Mesendoderm (in vitro differentiated cells): ENCODE data around the gene KAZN. TPM values are rescaled to one million over a fixed set of nuclear protein-coding genes. Genes with fewer than 3 reads are reported as not detected.

Source experiments
- DNase-seq: peaks from one replicate; pipeline ENCODE4 v3.0.0; 2013
- H2AK5ac ChIP-seq: 2 replicates; pipeline ENCODE4 v1.6.1; 2013; ENCODE audit warnings: low read length, inconsistent platforms
- H2BK120ac ChIP-seq: 2 replicates; pipeline ENCODE4 v1.6.1; 2013; ENCODE audit warnings: low read depth, mild to moderate bottlenecking, low read length, moderate library complexity, mixed read lengths
- H2BK15ac ChIP-seq: replicated peaks from 2 replicates; pipeline ENCODE4 v1.6.1; 2013; ENCODE audit warnings: low read depth, mild to moderate bottlenecking, moderate library complexity
- H2BK5ac ChIP-seq: 2 replicates; pipeline ENCODE4 v1.6.1; 2013; ENCODE audit warnings: low read length, inconsistent platforms
- H3K18ac ChIP-seq: 2 replicates; pipeline ENCODE4 v1.6.1; 2013; ENCODE audit warnings: mild to moderate bottlenecking, low read length, mixed read lengths
- H3K23ac ChIP-seq: one replicate; pipeline ENCODE4 v1.6.1; 2013; ENCODE audit warnings: low read length
- H3K27ac ChIP-seq: 2 replicates; pipeline ENCODE4 v1.5.1; 2013; ENCODE audit warnings: low read depth, mild to moderate bottlenecking, inconsistent platforms, low read length, moderate library complexity
- H3K27me3 ChIP-seq: 2 replicates; pipeline ENCODE4 v1.6.1; 2013; ENCODE audit warnings: low read length, control low read depth, mild to moderate bottlenecking, inconsistent platforms; ENCODE audit not compliant: insufficient read depth, poor library complexity
- H3K36me3 ChIP-seq: 2 replicates; pipeline ENCODE4 v1.6.1; 2013; ENCODE audit warnings: low read length, inconsistent platforms; ENCODE audit not compliant: control insufficient read depth, insufficient read depth
- H3K4ac ChIP-seq: one replicate; pipeline ENCODE4 v1.6.1; 2013; ENCODE audit warnings: low read depth, mild to moderate bottlenecking, low read length, moderate library complexity
- H3K4me1 ChIP-seq: 2 replicates; pipeline ENCODE4 v1.6.1; 2013; ENCODE audit warnings: low read depth, low read length, inconsistent platforms; ENCODE audit not compliant: control insufficient read depth
- H3K4me2 ChIP-seq: 2 replicates; pipeline ENCODE4 v1.6.1; 2013; ENCODE audit warnings: low read length
- H3K4me3 ChIP-seq: 2 replicates; pipeline ENCODE4 v1.5.1; 2013; ENCODE audit warnings: mild to moderate bottlenecking, low read length
- H3K56ac ChIP-seq: one replicate; pipeline ENCODE4 v1.6.1; 2013; ENCODE audit warnings: low read length
- H3K79me1 ChIP-seq: 2 replicates; pipeline ENCODE4 v1.6.1; 2013; ENCODE audit warnings: low read length, inconsistent platforms
- H3K79me2 ChIP-seq: 2 replicates; pipeline ENCODE4 v1.6.1; 2013; ENCODE audit warnings: mild to moderate bottlenecking, low read length; ENCODE audit not compliant: control insufficient read depth, insufficient read depth
- H3K9ac ChIP-seq: 2 replicates; pipeline ENCODE4 v1.6.1; 2013; ENCODE audit warnings: low read length, inconsistent platforms
- H4K5ac ChIP-seq: one replicate; pipeline ENCODE4 v1.6.1; 2013; ENCODE audit warnings: low read length
- H4K8ac ChIP-seq: one replicate; pipeline ENCODE4 v1.6.1; 2013; ENCODE audit warnings: low read depth, mild to moderate bottlenecking, control low read depth, low read length, moderate library complexity
- WGBS: extraction: QIAGEN DNeasy Blood & Tissue Kit; methylation state at CpG from one replicate; pipeline ENCODE4 v1.1.7; 2013; ENCODE audit warnings: low lambda C conversion rate, missing lambda C conversion rate; ENCODE audit not compliant: insufficient coverage; ENCODE audit errors: extremely low coverage; 5-methylcytosine and 5-hydroxymethylcytosine counted together
- polyA plus RNA-seq, 2 experiments: library from polyadenylated mRNA; stranded (reverse); fragments of 200-250 nt; gene quantifications; one replicate each; pipeline ENCODE4 v1.2.3, GENCODE V29; 2013

KAZN gene
- 10.8 TPM for polyA plus RNA-seq (2013, experiment 1 of 2)
- 10.6 TPM for polyA plus RNA-seq (2013, experiment 2 of 2)

- DNase-seq = peak; percentile 87
- H3K56ac ChIP-seq = peak within 1 kb of the TSS; percentile 92
These were observed at the start of gene KAZN for GRCh38 chr1:14598498-14599182. TSS of gene KAZN (plus strand) at chr1:14598685.

GRCh38 chr1:14549897-14550620 is 48.4 kb upstream of the KAZN start:
- H2BK5ac ChIP-seq = no peak overlapping the region
- H3K4ac ChIP-seq = no peak overlapping the region
- no peak overlapping the region for H2BK15ac ChIP-seq
- H3K79me2 ChIP-seq = no peaks in the 10 kb centered on the region
- no peak overlapping the region for H3K9ac ChIP-seq
- no peak for DNase-seq
- H3K27me3 ChIP-seq = no peaks in the 10 kb centered on the region
- H3K27ac ChIP-seq = no peak overlapping the region
- no CpG with 5 or more reads among the region's 3 CpGs for WGBS
- no peaks in the 10 kb centered on the region for H3K4me1 ChIP-seq
- no peaks in the 10 kb centered on the region for H3K79me1 ChIP-seq
- H3K23ac ChIP-seq = no peak overlapping the region
- no peak overlapping the region for H2BK120ac ChIP-seq
- no peak overlapping the region for H4K8ac ChIP-seq
- no peaks in the 10 kb centered on the region for H3K36me3 ChIP-seq
- H2AK5ac ChIP-seq = no peak overlapping the region
- no peak overlapping the region for H3K18ac ChIP-seq
- no peak overlapping the region for H3K4me3 ChIP-seq
- no peak overlapping the region for H4K5ac ChIP-seq
- H3K4me2 ChIP-seq = no peak overlapping the region
- H3K56ac ChIP-seq = no peak overlapping the region

More at GRCh38 chr1:14598498-14599182, at the start of gene KAZN:
- Histone ChIP-seq H4K8ac (no peak within 1 kb of the TSS), H3K4ac (peak within 1 kb of the TSS; percentile 89), H2BK120ac (peak within 1 kb of the TSS; percentile 73), H3K79me1 (no peaks in the 10 kb centered on the region), H3K27ac (peak within 1 kb of the TSS; percentile 79), H4K5ac (peak within 1 kb of the TSS; percentile 13), H2BK15ac (peak within 1 kb of the TSS; percentile 7), H3K18ac (peak within 1 kb of the TSS; percentile 96), H3K79me2 (peaks cover 19% of the 10 kb centered on the region), H3K4me2 (peak within 1 kb of the TSS; percentile 86), H3K4me3 (peak within 1 kb of the TSS; percentile 65), H3K36me3 (no peaks in the 10 kb centered on the region), H3K4me1 (peaks cover 24% of the 10 kb centered on the region), H2BK5ac (peak within 1 kb of the TSS; percentile 62), H3K23ac (peak within 1 kb of the TSS; percentile 76), H3K9ac (peak within 1 kb of the TSS; percentile 82), H3K27me3 (no peaks in the 10 kb centered on the region), H2AK5ac (no peak within 1 kb of the TSS)
- WGBS = no CpG with 5 or more reads among the region's 81 CpGs

GRCh38 chr1:14551386-14551785 is 47.1 kb upstream of the KAZN start:
- Histone ChIP-seq H3K79me2 (no peaks in the 10 kb centered on the region), H3K56ac (no peak overlapping the region), H2AK5ac (no peak overlapping the region), H3K79me1 (no peaks in the 10 kb centered on the region), H4K8ac (no peak overlapping the region), H3K4me2 (no peak overlapping the region), H3K18ac (no peak overlapping the region), H3K4me3 (no peak overlapping the region), H3K9ac (no peak overlapping the region), H2BK15ac (no peak overlapping the region), H2BK120ac (no peak overlapping the region), H3K4ac (no peak overlapping the region), H2BK5ac (no peak overlapping the region), H3K27me3 (no peaks in the 10 kb centered on the region), H3K36me3 (no peaks in the 10 kb centered on the region), H3K4me1 (no peaks in the 10 kb centered on the region), H4K5ac (no peak overlapping the region), H3K23ac (no peak overlapping the region), H3K27ac (no peak overlapping the region)
- no CpG with 5 or more reads among the region's 8 CpGs for WGBS
- no peak for DNase-seq

GRCh38 chr1:14552246-14552965 is 46.1 kb upstream of the KAZN start:
- Histone ChIP-seq H3K79me2 (no peaks in the 10 kb centered on the region), H3K4me3 (no peak overlapping the region), H3K36me3 (no peaks in the 10 kb centered on the region), H3K4me2 (no peak overlapping the region), H3K9ac (no peak overlapping the region), H3K27ac (no peak overlapping the region), H3K27me3 (no peaks in the 10 kb centered on the region), H2BK15ac (no peak overlapping the region), H3K4ac (no peak overlapping the region), H4K5ac (no peak overlapping the region), H3K56ac (no peak overlapping the region), H3K18ac (no peak overlapping the region), H3K23ac (no peak overlapping the region), H2AK5ac (no peak overlapping the region), H3K4me1 (no peaks in the 10 kb centered on the region), H2BK120ac (no peak overlapping the region), H2BK5ac (no peak overlapping the region), H4K8ac (no peak overlapping the region), H3K79me1 (no peaks in the 10 kb centered on the region)
- no peak for DNase-seq
- WGBS = no CpG with 5 or more reads among the region's 11 CpGs

GRCh38 chr1:14553711-14554110 is 44.8 kb upstream of the KAZN start:
- H2AK5ac ChIP-seq = no peak overlapping the region
- no peaks in the 10 kb centered on the region for H3K27me3 ChIP-seq
- no peaks in the 10 kb centered on the region for H3K36me3 ChIP-seq
- H3K27ac ChIP-seq = no peak overlapping the region
- no peak overlapping the region for H2BK120ac ChIP-seq
- no peaks in the 10 kb centered on the region for H3K79me2 ChIP-seq
- H4K5ac ChIP-seq = no peak overlapping the region
- no peak overlapping the region for H2BK15ac ChIP-seq
- H3K4me3 ChIP-seq = no peak overlapping the region
- H3K9ac ChIP-seq = no peak overlapping the region
- H3K79me1 ChIP-seq = no peaks in the 10 kb centered on the region
- no peaks in the 10 kb centered on the region for H3K4me1 ChIP-seq
- H3K4ac ChIP-seq = no peak overlapping the region
- no peak overlapping the region for H3K56ac ChIP-seq
- H3K4me2 ChIP-seq = no peak overlapping the region
- no CpG with 5 or more reads among the region's 7 CpGs for WGBS
- H4K8ac ChIP-seq = no peak overlapping the region
- no peak for DNase-seq
- no peak overlapping the region for H2BK5ac ChIP-seq
- H3K23ac ChIP-seq = no peak overlapping the region
- H3K18ac ChIP-seq = no peak overlapping the region
